BJ (cell line): ENCODE data around the gene CMAS. TPM values are rescaled to one million over a fixed set of nuclear protein-coding genes. Genes with fewer than 3 reads are reported as not detected.

Experiments
- CTCF ChIA-PET: fragments of 350-600 bp; formaldehyde crosslinking; extraction: SDS; loops from one replicate; lab custom pipeline; 2021; ENCODE audit warnings: antibody characterized with exemption, inconsistent platforms; lab: Yijun Ruan, JAX
- POLR2A ChIA-PET: fragments of 300-600 bp; sonication (Branson Sonifier 250); formaldehyde crosslinking; extraction: SDS; loops from one replicate; lab custom pipeline; 2021; ENCODE audit warnings: antibody characterized with exemption; lab: Charles Lee
- DNase-seq: peaks from one replicate; pipeline ENCODE4 v3.0.0-alpha.2; 2011; ENCODE audit warnings: low read depth
- H3K27me3 ChIP-seq: 2 replicates; pipeline ENCODE4 v1.6.0; 2011; ENCODE audit warnings: low read length; ENCODE audit not compliant: control insufficient read depth, insufficient read depth
- H3K36me3 ChIP-seq: 2 replicates; pipeline ENCODE4 v1.5.1; 2011; ENCODE audit warnings: low read length; ENCODE audit not compliant: control insufficient read depth, insufficient read depth
- H3K4me3 ChIP-seq: 2 replicates; pipeline ENCODE4 v1.5.1; 2011; ENCODE audit warnings: low read depth, mild to moderate bottlenecking, control low read depth, low read length
- CTCF ChIP-seq: IDR thresholded peaks from 2 replicates; pipeline ENCODE4 v1.5.1; 2011; ENCODE audit warnings: low read depth, mild to moderate bottlenecking, control low read depth, inconsistent platforms, low read length, moderate library complexity; ENCODE audit not compliant: insufficient read depth
- polyA plus RNA-seq: library from polyadenylated mRNA; depleted of rRNA; stranded (reverse); fragments of >200 nt; gene quantifications from 2 replicates; pipeline ENCODE4 v1.2.3, GENCODE V29; 2011; rRNA removed

The CMAS gene
- polyA plus RNA-seq, 1 experiment = 7.2 TPM

- no peak for DNase-seq
- no peak for TF ChIP-seq CTCF
- H3K4me3 ChIP-seq = no peak overlapping the region
- ChIA-PET POLR2A (no interaction called here), CTCF (no interaction called here)
- H3K27me3 ChIP-seq = no peaks in the 10 kb centered on the region
- no peaks in the 10 kb centered on the region for H3K36me3 ChIP-seq
Measured at GRCh38 chr12:22105542-22105941, 59.5 kb downstream of the CMAS start.

GRCh38 chr12:22110176-22110575, 64.2 kb downstream of the CMAS start:
- Histone ChIP-seq H3K4me3 (no peak overlapping the region), H3K27me3 (no peaks in the 10 kb centered on the region), H3K36me3 (no peaks in the 10 kb centered on the region)
- DNase-seq = no peak
- ChIA-PET CTCF (no interaction called here), POLR2A (no interaction called here)
- no peak for TF ChIP-seq CTCF

Other genes with a start within 250 kb of the CMAS start
- 5.9 and 9.4 TPM in 2 replicates for gene ABCC9, start 104.8 kb upstream of the CMAS start, polyA plus RNA-seq